ENCODE results near the gene RPL10. TPM values are rescaled to one million over a fixed set of nuclear protein-coding genes. Genes with fewer than 3 reads are reported as not detected.
A peak's percentile ranks its signal among the peaks of the same experiment; 100 is the strongest.

Gene RPL10
- total RNA-seq, 2 donors from 2014 or later = 2,221 to 4,479 TPM

- Histone ChIP-seq H3K27me3 (replicated peaks; ENCODE audit: insufficient read depth) (no peaks in the 10 kb centered on the region), H3K36me3 (peaks cover 67% of the 10 kb centered on the region), H3K4me3 (no peak overlapping the region), H3K27ac (no peak overlapping the region), H3K4me1 (ENCODE audit: control insufficient read depth in 1 of 2, low read depth in 2 of 2) (no peaks in the 10 kb centered on the region), H3K9me3 (no peaks in the 10 kb centered on the region)
- no peak for TF ChIP-seq CTCF (IDR thresholded peaks at IDR 0.05)
- no peak for DNase-seq (ENCODE audit: low spot score)
- ATAC-seq (ENCODE audit: insufficient number of reproducible peaks, low FRiP score, low read depth) = no peak
Observed at GRCh38 chrX:154350429-154351182, 47.6 kb upstream of the RPL10 start.

- no peak for ATAC-seq (ENCODE audit: insufficient number of reproducible peaks, low FRiP score, low read depth)
- Histone ChIP-seq H3K27me3 (replicated peaks; ENCODE audit: insufficient read depth) (no peaks in the 10 kb centered on the region), H3K4me1 (ENCODE audit: control insufficient read depth in 1 of 2, low read depth in 2 of 2) (no peaks in the 10 kb centered on the region), H3K36me3 (peaks cover 68% of the 10 kb centered on the region), H3K9me3 (no peaks in the 10 kb centered on the region), H3K27ac (no peak overlapping the region), H3K4me3 (no peak overlapping the region)
- TF ChIP-seq CTCF (IDR thresholded peaks at IDR 0.05) = no peak
- no peak for DNase-seq (ENCODE audit: low spot score)
Observed at GRCh38 chrX:154351183-154352011, 46.8 kb upstream of the RPL10 start.

- Histone ChIP-seq H3K27ac (peak overlapping the region in 1 of 2 donors; percentile 5), H3K36me3 (peaks cover 74% of the 10 kb centered on the region)
- ATAC-seq (ENCODE audit: insufficient number of reproducible peaks, low FRiP score, low read depth) = no peak
Observed at GRCh38 chrX:154352012-154352401, 46.2 kb upstream of the RPL10 start.

GRCh38 chrX:154352466-154352865 lies 45.7 kb upstream of the RPL10 start:
- Histone ChIP-seq H3K9me3 (no peaks in the 10 kb centered on the region), H3K36me3 (peaks cover 78% of the 10 kb centered on the region), H3K27me3 (replicated peaks; ENCODE audit: insufficient read depth) (no peaks in the 10 kb centered on the region), H3K4me1 (ENCODE audit: control insufficient read depth in 1 of 2, low read depth in 2 of 2) (no peaks in the 10 kb centered on the region), H3K27ac (no peak overlapping the region), H3K4me3 (no peak overlapping the region)
- no peak for DNase-seq (ENCODE audit: low spot score)
- TF ChIP-seq CTCF (IDR thresholded peaks at IDR 0.05) = no peak
- no peak for ATAC-seq (ENCODE audit: insufficient number of reproducible peaks, low FRiP score, low read depth)

More at GRCh38 chrX:154352012-154352401, 46.2 kb upstream of the RPL10 start:
- no peak for DNase-seq (ENCODE audit: low spot score)
- Histone ChIP-seq H3K9me3 (no peaks in the 10 kb centered on the region), H3K4me3 (no peak overlapping the region), H3K4me1 (ENCODE audit: control insufficient read depth in 1 of 2, low read depth in 2 of 2) (no peaks in the 10 kb centered on the region), H3K27me3 (replicated peaks; ENCODE audit: insufficient read depth) (no peaks in the 10 kb centered on the region)
- no peak for TF ChIP-seq CTCF (IDR thresholded peaks at IDR 0.05)

- ATAC-seq (ENCODE audit: insufficient number of reproducible peaks, low FRiP score, low read depth) (no peak), DNase-seq (ENCODE audit: low spot score) (no peak)
- Histone ChIP-seq H3K36me3 (peaks cover 87% of the 10 kb centered on the region), H3K4me3 (no peak overlapping the region), H3K27me3 (replicated peaks; ENCODE audit: insufficient read depth) (no peaks in the 10 kb centered on the region), H3K4me1 (ENCODE audit: control insufficient read depth in 1 of 2, low read depth in 2 of 2) (peaks cover 0 to 8% of the 10 kb centered on the region in 2 donors), H3K9me3 (no peaks in the 10 kb centered on the region), H3K27ac (no peak overlapping the region)
- TF ChIP-seq CTCF (IDR thresholded peaks at IDR 0.05) = no peak
Observed at GRCh38 chrX:154353172-154353843, 44.9 kb upstream of the RPL10 start.
